GM12801 (cell line): ENCODE data around the gene CYP27C1.

Experiments
- CTCF ChIP-seq: IDR thresholded peaks from one replicate; pipeline ENCODE4 v1.5.1; 2011; ENCODE audit warnings: control low read depth; ENCODE audit not compliant: insufficient read length; ENCODE audit errors: extremely low read depth

CYP27C1 gene

GRCh38 chr2:127161176-127162136 lies 58.6 kb downstream of the CYP27C1 start:
- no peak for TF ChIP-seq CTCF

- no peak for TF ChIP-seq CTCF
Observed at GRCh38 chr2:127160676-127161075, 59.4 kb downstream of the CYP27C1 start.

GRCh38 chr2:127159543-127159942 lies 60.6 kb downstream of the CYP27C1 start:
- no peak for TF ChIP-seq CTCF

- no peak for TF ChIP-seq CTCF
Observed at GRCh38 chr2:127158614-127159290, 61.3 kb downstream of the CYP27C1 start.

GRCh38 chr2:127157651-127158485 lies 62.2 kb downstream of the CYP27C1 start:
- TF ChIP-seq CTCF = no peak

GRCh38 chr2:127157114-127157513 lies 63.0 kb downstream of the CYP27C1 start:
- no peak for TF ChIP-seq CTCF

GRCh38 chr2:127155947-127156346 lies 64.2 kb downstream of the CYP27C1 start:
- TF ChIP-seq CTCF = no peak
